Endothelial cell of umbilical vein (primary cell): Measurements from ENCODE around the gene SLC38A1. TPM values are rescaled to one million over a fixed set of nuclear protein-coding genes. Genes with fewer than 3 reads are reported as not detected.
A peak's percentile ranks its signal among the peaks of the same experiment; 100 is the strongest.

Source experiments
- BruUV-seq: library from RNA; stranded (reverse); fragments of 400-500 nt; replicated peaks from 2 replicates; lab custom pipeline; 2021; lab: Mats Ljungman, UMichigan
- CTCF ChIA-PET: fragments of 300-600, 350-600 bp; sonication (Branson Sonifier 250); formaldehyde crosslinking; loops from one replicate; lab custom pipeline; 2021; ENCODE audit warnings: antibody characterized with exemption, inconsistent platforms; lab: Charles Lee
- POLR2A ChIA-PET: fragments of 300-600, 350-600 bp; sonication (Branson Sonifier 250); formaldehyde crosslinking; loops from one replicate; lab custom pipeline; 2021; ENCODE audit warnings: antibody characterized with exemption, inconsistent platforms; lab: Charles Lee
- DNase-seq: peaks from one replicate; pipeline ENCODE4 v3.0.0-alpha.2; 2011; ENCODE audit warnings: low read depth, low spot score
- FAIRE-seq: peaks from 2 replicates; lab custom pipeline; 2011; peaks lifted over from hg19 to GRCh38; lab: Jason Lieb, UNC
- H2AFZ ChIP-seq: 2 replicates; pipeline ENCODE4 v1.6.0; 2012; ENCODE audit warnings: low read depth, low read length, control low read depth, inconsistent platforms
- H3K27ac ChIP-seq: 2 replicates; pipeline ENCODE4 v1.5.1; 2011; ENCODE audit warnings: low read depth, mild to moderate bottlenecking, control low read depth, low read length, moderate library complexity; ENCODE audit not compliant: insufficient read depth
- H3K27me3 ChIP-seq, 2 experiments: 2 replicates each; pipeline versions ENCODE4 v1.6.0 to v1.6.1; 2011; ENCODE audit warnings: low read length in 2 of 2, mixed read lengths in 1 of 2; ENCODE audit not compliant: control insufficient read depth in 2 of 2, insufficient read depth in 2 of 2
- H3K36me3 ChIP-seq, 2 experiments: 2 replicates in 1 of 2; 3 replicates in 1 of 2; pipeline ENCODE4 v1.5.1; 2011; ENCODE audit warnings: low read length in 2 of 2, mild to moderate bottlenecking in 1 of 2, moderate library complexity in 1 of 2; ENCODE audit not compliant: control insufficient read depth in 2 of 2, insufficient read depth in 2 of 2; ENCODE audit errors: extremely low read depth in 1 of 2
- H3K4me1 ChIP-seq: 3 replicates; pipeline ENCODE4 v1.5.1; 2011; ENCODE audit warnings: mild to moderate bottlenecking, low read length; ENCODE audit not compliant: control insufficient read depth, insufficient read depth; ENCODE audit errors: extremely low read depth
- H3K4me2 ChIP-seq: 2 replicates; pipeline ENCODE4 v1.6.1; 2011; ENCODE audit warnings: low read length, control low read depth, mixed read lengths; ENCODE audit not compliant: insufficient read depth
- H3K4me3 ChIP-seq, 3 experiments: fragments of 200-600 bp in 1 of 3; sonication (generic), shearing (Covaris generic) in 1 of 3; replicated peaks in 1 of 3; 2 replicates each; pipeline ENCODE4 v1.5.1; 2011 to 2016; ENCODE audit warnings: control low read depth in 3 of 3, low read length in 3 of 3, mild to moderate bottlenecking in 2 of 3, inconsistent platforms in 1 of 3, low read depth in 1 of 3, moderate library complexity in 1 of 3; ENCODE audit not compliant: insufficient read depth in 1 of 3
- H3K79me2 ChIP-seq: 2 replicates; pipeline ENCODE4 v1.6.0; 2012; ENCODE audit warnings: low read length, inconsistent platforms; ENCODE audit not compliant: control insufficient read depth, insufficient read depth
- H3K9ac ChIP-seq: replicated peaks from 2 replicates; pipeline ENCODE3; 2011; ENCODE audit warnings: low read length, control low read depth; ENCODE audit not compliant: insufficient read depth; ENCODE audit errors: extremely low read depth
- H3K9me1 ChIP-seq: replicated peaks from 3 replicates; pipeline ENCODE4 v1.6.0; 2011; ENCODE audit warnings: mild to moderate bottlenecking, low read length; ENCODE audit not compliant: control insufficient read depth, insufficient read depth; ENCODE audit errors: extremely low read depth
- H3K9me3 ChIP-seq: replicated peaks from 2 replicates; pipeline ENCODE4 v1.5.1; 2012; ENCODE audit warnings: low read length, inconsistent platforms; ENCODE audit not compliant: control insufficient read depth, insufficient read depth
- H4K20me1 ChIP-seq: replicated peaks from 2 replicates; pipeline ENCODE3; 2011; ENCODE audit warnings: mild to moderate bottlenecking, low read length; ENCODE audit not compliant: control insufficient read depth, insufficient read depth; ENCODE audit errors: extremely low read depth
- CTCF ChIP-seq, 2 donors: IDR thresholded peaks; 1 replicate in 1 of 2; 2 replicates in 1 of 2; pipeline ENCODE4 v1.5.1; 2011; ENCODE audit warnings: low read length in 2 of 2, mild to moderate bottlenecking in 2 of 2, moderate library complexity in 2 of 2, control low read depth in 1 of 2, inconsistent platforms in 1 of 2, low read depth in 1 of 2; ENCODE audit not compliant: insufficient read depth in 1 of 2; ENCODE audit errors: extremely low read depth in 1 of 2
- EZH2 ChIP-seq: IDR thresholded peaks from 2 replicates; pipeline ENCODE4 v1.6.1; 2012; ENCODE audit warnings: borderline replicate concordance, low read depth, mild to moderate bottlenecking, moderate library complexity, low read length, inconsistent platforms; ENCODE audit not compliant: severe bottlenecking
- FOS ChIP-seq: IDR thresholded peaks from 2 replicates; pipeline ENCODE4 v1.6.1; 2011; ENCODE audit warnings: mild to moderate bottlenecking, low read length, moderate library complexity, borderline replicate concordance; ENCODE audit not compliant: insufficient read depth
- GATA2 ChIP-seq: IDR thresholded peaks from 2 replicates; pipeline ENCODE4 v1.7.0; 2011; ENCODE audit warnings: low read depth, mild to moderate bottlenecking, moderate library complexity, mixed read lengths, low read length; ENCODE audit not compliant: insufficient read length, insufficient read depth
- JUN ChIP-seq: IDR thresholded peaks from 2 replicates; pipeline ENCODE4 v1.6.1; 2011; ENCODE audit warnings: borderline replicate concordance, low read depth; ENCODE audit not compliant: insufficient read length, insufficient read depth
- MAX ChIP-seq: IDR thresholded peaks from 2 replicates; pipeline ENCODE4 v1.6.1; 2011; ENCODE audit not compliant: insufficient read depth, insufficient read length
- MYC ChIP-seq: IDR thresholded peaks from one replicate; pipeline ENCODE4 v1.6.1; 2011; ENCODE audit warnings: mild to moderate bottlenecking, low read depth, low read length
- POLR2A ChIP-seq: IDR thresholded peaks from 2 replicates; pipeline ENCODE4 v1.6.1; 2012; ENCODE audit warnings: low read depth, mild to moderate bottlenecking, control low read depth, low read length
- POLR2AphosphoS5 ChIP-seq: IDR thresholded peaks from 2 replicates; pipeline ENCODE4 v1.6.1; 2012; ENCODE audit warnings: low read depth, mild to moderate bottlenecking, control low read depth, low read length, moderate library complexity; ENCODE audit not compliant: insufficient read depth
- dilution Hi-C: fragments of 300-500 bp; cut with MboI; formaldehyde crosslinking; loops from one replicate; pipeline ENCODE4 v1.15.0; 2019; ENCODE audit warnings: low sequenced_read_pairs; ENCODE audit not compliant: extremely low pct_ligation_motif_present
- intact Hi-C: fragments of 100-400 bp; cut with micrococcal nuclease; formaldehyde crosslinking; loops from one replicate; pipeline ENCODE4 v1.10.0; 2022
- polyA plus RNA-seq, 4 experiments: library from polyadenylated mRNA; depleted of rRNA in 3 of 4; stranded (reverse) in 3 of 4; unstranded in 1 of 4; fragments of >200 nt; gene quantifications; 2 replicates each; pipeline versions ENCODE4 v1.2.1 to v1.2.3, GENCODE V29; 2011 to 2012; ENCODE audit warnings: missing spikeins in 1 of 4
- total RNA-seq: library from RNA; stranded (reverse); gene quantifications from 2 replicates; pipeline ENCODE4 v1.2.3, GENCODE V29; 2021

The SLC38A1 gene
- total and polyA plus RNA-seq, 2 donors (not counting 3 experiments of a cell fraction or from before 2014, with no cell fraction given): 23.6 to 86.4 TPM

GRCh38 chr12:46266382-46266791, 2.5 kb downstream of the SLC38A1 start:
- no peaks in the 10 kb centered on the region for H3K36me3 ChIP-seq
- peaks cover 31% of the 10 kb centered on the region for H3K4me1 ChIP-seq
- ChIA-PET CTCF (interaction anchor here (1.0 to 1.6 kb wide), 4 partner anchors 32 to 141 kb away, joined by 3 to 5 read pairs (median 3); no protein-coding TSS in a partner anchor), POLR2A (no interaction called here)
- H3K9me1 ChIP-seq: no peaks in the 10 kb centered on the region
- TF ChIP-seq JUN (peak; percentile 30), CTCF (IDR thresholded peaks at IDR 0.05; ENCODE audit: extremely low read depth in 1 of 2, insufficient read depth in 1 of 2, low read depth in 1 of 2, low read length in 2 of 2) (no peak), FOS (peak; percentile 40)
- no peaks in the 10 kb centered on the region for H4K20me1 ChIP-seq
- dilution Hi-C loops (no loop called here), intact Hi-C loops (loop anchor here (2.0 to 10.0 kb wide), 5 partner anchors 106 to 816 kb away; partner anchors contain the start of genes SCAF11 and SLC38A2)
- no peaks in the 10 kb centered on the region for H3K9me3 ChIP-seq
- H3K9ac ChIP-seq: peak overlapping the region; percentile 95
- peaks cover 70% of the 10 kb centered on the region for H3K79me2 ChIP-seq
- H3K27me3 ChIP-seq: no peaks in the 10 kb centered on the region
- no peak overlapping the region for H2AFZ ChIP-seq
- no TSS peak for BruUV-seq
- DNase-seq (peak; percentile 37), FAIRE-seq (peak; percentile 55)
- peak overlapping the region; percentile 82 for H3K27ac ChIP-seq
- H3K4me2 ChIP-seq: peak overlapping the region; percentile 97
- H3K4me3 ChIP-seq: peak overlapping the region in 2 of 3 experiments; percentile 84 to 85

- Histone ChIP-seq H3K4me1 (peaks cover 31% of the 10 kb centered on the region), H3K4me3 (peak overlapping the region in 1 of 3 experiments; percentile 85)
- CTCF ChIA-PET: interaction anchor here (1.1 to 1.6 kb wide), 2 partner anchors 37 to 57 kb away, joined by 3 to 5 read pairs; no protein-coding TSS in a partner anchor
Observed at GRCh38 chr12:46265734-46266133, 3.1 kb downstream of the SLC38A1 start.

More at GRCh38 chr12:46265734-46266133, 3.1 kb downstream of the SLC38A1 start:
- FAIRE-seq (no peak), DNase-seq (no peak)
- intact Hi-C loops (loop anchor here (2.0 to 10.0 kb wide), 5 partner anchors 107 to 817 kb away; partner anchors contain the start of genes SCAF11 and SLC38A2), dilution Hi-C loops (no loop called here)
- TF ChIP-seq POLR2AphosphoS5: no peak
- no peak for TF ChIP-seq POLR2A
- TF ChIP-seq JUN: no peak
- no peak for TF ChIP-seq FOS
- no peak for TF ChIP-seq MAX
- TF ChIP-seq GATA2: no peak
- no peak for TF ChIP-seq CTCF (IDR thresholded peaks at IDR 0.05; ENCODE audit: extremely low read depth in 1 of 2, insufficient read depth in 1 of 2, low read depth in 1 of 2, low read length in 2 of 2)
- no peak for TF ChIP-seq EZH2
- no peak for TF ChIP-seq MYC
- POLR2A ChIA-PET: no interaction called here
- H3K79me2 ChIP-seq: peaks cover 76% of the 10 kb centered on the region
- BruUV-seq: no TSS peak
- no peak overlapping the region for H3K9ac ChIP-seq
- no peak overlapping the region for H2AFZ ChIP-seq
- no peaks in the 10 kb centered on the region for H3K9me3 ChIP-seq
- no peaks in the 10 kb centered on the region for H3K9me1 ChIP-seq
- no peaks in the 10 kb centered on the region for H3K27me3 ChIP-seq
- H4K20me1 ChIP-seq: no peaks in the 10 kb centered on the region
- no peaks in the 10 kb centered on the region for H3K36me3 ChIP-seq
- H3K27ac ChIP-seq: no peak overlapping the region
- peak overlapping the region; percentile 97 for H3K4me2 ChIP-seq
